Measurements from ENCODE around the gene NEDD9. TPM values are rescaled to one million over a fixed set of nuclear protein-coding genes. Genes with fewer than 3 reads are reported as not detected.

NEDD9 gene
- total and polyA plus RNA-seq, 4 donors: 7.5 to 16.8 (median 11.7) TPM

GRCh38 chr6:11198663-11199603, 33.5 kb downstream of the NEDD9 start (continued):
- TF ChIP-seq FOXA2 (IDR thresholded peaks at IDR 0.05) (no peak), SP1 (IDR thresholded peaks at IDR 0.05) (no peak), GABPA (IDR thresholded peaks at IDR 0.05 in 1 of 2, conservative IDR thresholded peaks at IDR 0.05 in 1 of 2) (no peak), YY1 (IDR thresholded peaks at IDR 0.05) (no peak)

GRCh38 chr6:11197850-11198249, 34.6 kb downstream of the NEDD9 start:
- no peaks in the 10 kb centered on the region for H3K9me3 ChIP-seq (ENCODE audit: control insufficient read depth in 4 of 4, low read length in 3 of 4)
- DNase-seq (ENCODE audit: low spot score): no peak
- no peaks in the 10 kb centered on the region for H3K4me1 ChIP-seq (ENCODE audit: control insufficient read depth in 4 of 4, insufficient read depth in 4 of 4, low read length in 3 of 4)
- H3K9ac ChIP-seq (ENCODE audit: low read depth in 1 of 2, low read length in 2 of 2): no peak overlapping the region
- 98% methylated on average over 8 of the region's 8 CpGs for WGBS
- H3K27ac ChIP-seq (ENCODE audit: low read depth in 1 of 2, low read length in 2 of 2): no peak overlapping the region
- peaks cover 0 to 6% (median 3%) of the 10 kb centered on the region in 4 donors for H3K36me3 ChIP-seq (ENCODE audit: control insufficient read depth in 4 of 4, insufficient read depth in 3 of 4, low read depth in 1 of 4, low read length in 3 of 4)
- H3K27me3 ChIP-seq (ENCODE audit: control insufficient read depth in 4 of 4, insufficient read depth in 4 of 4, low read length in 3 of 4): no peaks in the 10 kb centered on the region
- TF ChIP-seq EGR1 (IDR thresholded peaks at IDR 0.05; ENCODE audit: low read depth in 2 of 2) (no peak), FOXA2 (IDR thresholded peaks at IDR 0.05) (no peak), REST (IDR thresholded peaks at IDR 0.05) (no peak), ZBTB33 (IDR thresholded peaks at IDR 0.05) (no peak), HNF4A (conservative IDR thresholded peaks at IDR 0.05) (no peak), FOXA1 (IDR thresholded peaks at IDR 0.05) (no peak), SP1 (IDR thresholded peaks at IDR 0.05) (no peak), RXRA (IDR thresholded peaks at IDR 0.05) (no peak), RAD21 (IDR thresholded peaks at IDR 0.05) (no peak), HNF4G (IDR thresholded peaks at IDR 0.05) (no peak), TAF1 (conservative IDR thresholded peaks at IDR 0.05) (no peak), GABPA (IDR thresholded peaks at IDR 0.05 in 1 of 2, conservative IDR thresholded peaks at IDR 0.05 in 1 of 2) (no peak), NR2F2 (IDR thresholded peaks at IDR 0.05) (no peak), JUND (IDR thresholded peaks at IDR 0.05) (no peak), YY1 (IDR thresholded peaks at IDR 0.05) (no peak), MAX (IDR thresholded peaks at IDR 0.05) (no peak)
- TF ChIP-seq, protein P1, sequence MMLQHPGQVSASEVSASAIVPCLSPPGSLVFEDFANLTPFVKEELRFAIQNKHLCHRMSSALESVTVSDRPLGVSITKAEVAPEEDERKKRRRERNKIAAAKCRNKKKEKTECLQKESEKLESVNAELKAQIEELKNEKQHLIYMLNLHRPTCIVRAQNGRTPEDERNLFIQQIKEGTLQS (IDR thresholded peaks at IDR 0.05): no peak
- TF ChIP-seq, protein P2, sequence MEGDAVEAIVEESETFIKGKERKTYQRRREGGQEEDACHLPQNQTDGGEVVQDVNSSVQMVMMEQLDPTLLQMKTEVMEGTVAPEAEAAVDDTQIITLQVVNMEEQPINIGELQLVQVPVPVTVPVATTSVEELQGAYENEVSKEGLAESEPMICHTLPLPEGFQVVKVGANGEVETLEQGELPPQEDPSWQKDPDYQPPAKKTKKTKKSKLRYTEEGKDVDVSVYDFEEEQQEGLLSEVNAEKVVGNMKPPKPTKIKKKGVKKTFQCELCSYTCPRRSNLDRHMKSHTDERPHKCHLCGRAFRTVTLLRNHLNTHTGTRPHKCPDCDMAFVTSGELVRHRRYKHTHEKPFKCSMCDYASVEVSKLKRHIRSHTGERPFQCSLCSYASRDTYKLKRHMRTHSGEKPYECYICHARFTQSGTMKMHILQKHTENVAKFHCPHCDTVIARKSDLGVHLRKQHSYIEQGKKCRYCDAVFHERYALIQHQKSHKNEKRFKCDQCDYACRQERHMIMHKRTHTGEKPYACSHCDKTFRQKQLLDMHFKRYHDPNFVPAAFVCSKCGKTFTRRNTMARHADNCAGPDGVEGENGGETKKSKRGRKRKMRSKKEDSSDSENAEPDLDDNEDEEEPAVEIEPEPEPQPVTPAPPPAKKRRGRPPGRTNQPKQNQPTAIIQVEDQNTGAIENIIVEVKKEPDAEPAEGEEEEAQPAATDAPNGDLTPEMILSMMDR (IDR thresholded peaks at IDR 0.05; ENCODE audit: low read depth, low read length, missing input control): no peak
- H3K4me3 ChIP-seq (ENCODE audit: low read depth in 1 of 3, low read length in 3 of 3): no peak overlapping the region

All from liver (tissue), 9 donors.